ENCODE measurements around the gene KIF1B.

DNA sequence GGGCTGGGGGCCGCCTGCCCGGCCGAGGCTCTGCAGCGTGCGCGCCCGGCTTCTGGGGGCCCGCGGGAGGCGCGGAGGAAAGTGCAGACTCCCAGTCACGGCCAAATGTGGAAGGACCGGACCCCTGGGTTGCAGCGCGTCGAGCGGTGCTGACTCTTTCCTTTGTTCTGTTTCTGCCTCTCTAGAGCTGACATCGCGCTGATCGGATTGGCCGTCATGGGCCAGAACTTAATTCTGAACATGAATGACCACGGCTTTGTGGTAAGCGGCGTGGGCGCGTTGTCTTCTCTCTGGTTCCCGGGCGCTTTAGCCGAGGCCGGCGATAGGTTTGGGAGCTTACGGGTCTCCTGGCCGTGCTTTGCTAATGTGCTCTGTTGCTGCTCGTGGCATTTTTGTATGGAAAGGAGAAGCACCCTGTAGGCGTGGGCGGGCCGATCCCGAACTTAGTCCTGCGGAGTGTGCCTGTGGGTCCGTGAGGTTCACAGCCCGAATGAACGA lies 189.1 kb downstream of the KIF1B start:
- TF ChIP-seq CTCF (IDR thresholded peaks at IDR 0.05; ENCODE audit: borderline replicate concordance, extremely low read depth, low read length, poor library complexity, severe bottlenecking): no peak
- TF ChIP-seq EZH2 (IDR thresholded peaks at IDR 0.05; ENCODE audit: borderline replicate concordance, low read depth, low read length, severe bottlenecking): no peak
